BLaER1 treated with 17β-estradiol and CSF1 and Interleukin-3, amounts not matched to agents 10 nM and 100 nM (cell line): ENCODE measurements around the gene ADGRV1.
A peak's percentile ranks its signal among the peaks of the same experiment; 100 is the strongest.

ENCODE experiments used
- H3K27ac ChIP-seq, 11 experiments: shearing (Covaris generic); formaldehyde crosslinking; 2 replicates each; pipeline ENCODE4 v1.8.1; 2022
- H3K27me3 ChIP-seq, 11 experiments: shearing (Covaris generic); formaldehyde crosslinking; 2 replicates each; pipeline ENCODE4 v1.8.1; 2022
- H3K36me3 ChIP-seq, 11 experiments: shearing (Covaris generic); formaldehyde crosslinking; 2 replicates each; pipeline ENCODE4 v1.8.1; 2022
- H3K4me1 ChIP-seq, 10 experiments: shearing (Covaris generic); formaldehyde crosslinking; 2 replicates each; pipeline ENCODE4 v1.8.1; 2022
- H3K4me2 ChIP-seq, 11 experiments: shearing (Covaris generic); formaldehyde crosslinking; 2 replicates each; pipeline ENCODE4 v1.8.1; 2022
- H3K4me3 ChIP-seq, 10 experiments: shearing (Covaris generic); formaldehyde crosslinking; 2 replicates each; pipeline ENCODE4 v1.8.1; 2022
- H3K9ac ChIP-seq, 11 experiments: shearing (Covaris generic); formaldehyde crosslinking; 2 replicates each; pipeline ENCODE4 v1.8.1; 2022
- H3K9me3 ChIP-seq, 11 experiments: shearing (Covaris generic); formaldehyde crosslinking; replicated peaks in 1 of 11; 2 replicates each; pipeline ENCODE4 v1.8.1; 2022
- H4K20me1 ChIP-seq, 11 experiments: shearing (Covaris generic); formaldehyde crosslinking; 2 replicates each; pipeline ENCODE4 v1.8.1; 2022
- Cebpa-rat ChIP-seq, 11 experiments: shearing (Covaris generic); IDR thresholded peaks; 2 replicates each; pipeline ENCODE4 v1.8.1; 2022

ADGRV1 gene

GRCh38 chr5:90889325-90889600, 330.7 kb downstream of the ADGRV1 start:
- Histone ChIP-seq H3K4me3 (no peak overlapping the region), H3K27ac (no peak overlapping the region), H3K27me3 (no peaks in the 10 kb centered on the region), H3K9ac (no peak overlapping the region), H3K4me2 (no peak overlapping the region), H3K4me1 (no peaks in the 10 kb centered on the region), H4K20me1 (no peaks in the 10 kb centered on the region), H3K9me3 (no peaks in the 10 kb centered on the region), H3K36me3 (no peaks in the 10 kb centered on the region)
- no peak for TF ChIP-seq Cebpa-rat (IDR thresholded peaks at IDR 0.05)

GRCh38 chr5:90890180-90890579, 331.6 kb downstream of the ADGRV1 start:
- H3K27ac ChIP-seq = no peak overlapping the region
- H3K9ac ChIP-seq = no peak overlapping the region
- H3K4me3 ChIP-seq = no peak overlapping the region
- no peaks in the 10 kb centered on the region for H4K20me1 ChIP-seq
- H3K4me2 ChIP-seq = no peak overlapping the region
- no peaks in the 10 kb centered on the region for H3K4me1 ChIP-seq
- TF ChIP-seq Cebpa-rat (IDR thresholded peaks at IDR 0.05) = no peak
- H3K36me3 ChIP-seq = no peaks in the 10 kb centered on the region
- no peaks in the 10 kb centered on the region for H3K9me3 ChIP-seq
- H3K27me3 ChIP-seq = no peaks in the 10 kb centered on the region

GRCh38 chr5:90894866-90895420, 336.3 kb downstream of the ADGRV1 start:
- Histone ChIP-seq H4K20me1 (no peaks in the 10 kb centered on the region), H3K27ac (no peak overlapping the region), H3K27me3 (no peaks in the 10 kb centered on the region), H3K4me2 (no peak overlapping the region), H3K36me3 (no peaks in the 10 kb centered on the region), H3K4me3 (no peak overlapping the region), H3K4me1 (no peaks in the 10 kb centered on the region), H3K9ac (no peak overlapping the region), H3K9me3 (no peaks in the 10 kb centered on the region)
- no peak for TF ChIP-seq Cebpa-rat (IDR thresholded peaks at IDR 0.05)

- no peak overlapping the region for H3K27ac ChIP-seq
- no peaks in the 10 kb centered on the region for H3K9me3 ChIP-seq
- H3K9ac ChIP-seq = no peak overlapping the region
- H3K4me1 ChIP-seq = peaks cover 0 to 6% (median 0%) of the 10 kb centered on the region in 10 experiments; a peak in 3 of 20 replicates
- H4K20me1 ChIP-seq = no peaks in the 10 kb centered on the region
- no peak for TF ChIP-seq Cebpa-rat (IDR thresholded peaks at IDR 0.05)
- H3K4me3 ChIP-seq = no peak overlapping the region
- no peak overlapping the region for H3K4me2 ChIP-seq
- H3K27me3 ChIP-seq = no peaks in the 10 kb centered on the region
- H3K36me3 ChIP-seq = no peaks in the 10 kb centered on the region
Measured at GRCh38 chr5:90897618-90898017, 339.0 kb downstream of the ADGRV1 start.

DNA sequence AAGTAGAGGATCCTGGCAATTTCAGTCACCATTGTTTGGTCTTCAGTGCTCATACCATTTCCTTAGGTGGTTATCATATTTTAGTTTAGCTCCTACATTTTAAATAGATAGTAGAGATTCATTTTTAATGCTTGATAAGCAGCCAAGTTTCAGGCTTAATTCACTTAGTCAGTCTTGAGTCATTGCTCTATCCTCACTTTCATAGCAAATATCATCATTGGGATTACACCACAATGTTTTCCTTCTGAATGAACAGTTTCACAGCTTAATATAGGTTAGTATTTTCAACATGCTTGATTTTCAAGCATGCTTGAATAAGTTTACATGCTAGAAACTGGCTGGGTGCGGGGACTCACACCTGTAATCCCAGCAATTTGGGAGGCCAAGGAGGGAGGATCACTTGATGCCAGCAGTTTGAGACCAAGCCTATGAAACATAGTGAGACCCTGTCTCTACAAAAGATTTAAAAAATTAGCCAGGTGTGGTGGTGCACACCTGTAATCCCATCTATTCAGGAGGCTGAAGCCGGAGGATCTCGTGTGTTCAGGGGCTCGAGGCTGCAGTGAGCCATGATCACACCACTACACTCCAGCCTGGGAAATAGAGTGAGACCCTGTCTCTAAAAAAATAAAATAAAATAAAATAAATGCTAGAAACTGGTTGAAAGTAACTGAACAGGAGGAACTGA, 339.9 kb downstream of the ADGRV1 start:
- Histone ChIP-seq H3K4me2 (no peak overlapping the region), H3K4me3 (no peak overlapping the region), H3K9me3 (no peaks in the 10 kb centered on the region), H3K36me3 (no peaks in the 10 kb centered on the region), H3K9ac (no peak overlapping the region), H3K27me3 (no peaks in the 10 kb centered on the region), H3K27ac (no peak overlapping the region), H3K4me1 (peaks cover 0 to 11% (median 0%) of the 10 kb centered on the region in 10 experiments; a peak in 3 of 20 replicates), H4K20me1 (no peaks in the 10 kb centered on the region)
- no peak for TF ChIP-seq Cebpa-rat (IDR thresholded peaks at IDR 0.05)

DNA sequence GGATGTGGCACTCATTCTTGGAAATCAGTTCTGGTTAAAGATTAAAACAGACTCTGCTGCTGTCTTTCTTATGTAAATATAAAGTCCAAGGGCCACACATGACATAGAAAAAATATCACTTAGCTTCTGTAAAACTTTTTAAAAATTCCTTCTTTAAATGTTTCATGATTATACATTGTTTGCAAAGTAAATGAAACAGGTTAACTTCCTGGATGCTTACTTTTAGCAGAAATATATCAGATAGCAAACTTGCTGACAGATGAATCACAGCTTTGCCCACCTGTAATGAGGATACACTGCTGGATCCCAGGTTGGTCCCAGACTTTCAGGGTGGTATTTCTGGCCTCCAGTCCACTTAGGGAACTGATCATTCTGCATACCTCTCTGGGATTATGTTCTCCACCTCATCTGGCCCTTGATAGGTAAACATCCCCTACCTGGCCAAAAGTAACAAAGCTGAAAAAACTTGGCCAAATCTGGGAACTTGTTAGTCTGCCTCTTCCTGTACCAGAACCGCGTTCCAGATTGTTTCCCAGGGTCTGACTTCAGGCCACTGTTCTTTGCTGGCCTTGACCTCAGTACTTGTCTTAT, 340.5 kb downstream of the ADGRV1 start:
- no peak for TF ChIP-seq Cebpa-rat (IDR thresholded peaks at IDR 0.05)
- Histone ChIP-seq H3K36me3 (no peaks in the 10 kb centered on the region), H3K27ac (no peak overlapping the region), H3K27me3 (no peaks in the 10 kb centered on the region), H3K4me1 (peaks cover 0 to 13% (median 0%) of the 10 kb centered on the region in 10 experiments; a peak in 3 of 20 replicates), H3K9ac (no peak overlapping the region), H3K4me2 (no peak overlapping the region), H3K9me3 (no peaks in the 10 kb centered on the region), H3K4me3 (no peak overlapping the region), H4K20me1 (no peaks in the 10 kb centered on the region)

DNA sequence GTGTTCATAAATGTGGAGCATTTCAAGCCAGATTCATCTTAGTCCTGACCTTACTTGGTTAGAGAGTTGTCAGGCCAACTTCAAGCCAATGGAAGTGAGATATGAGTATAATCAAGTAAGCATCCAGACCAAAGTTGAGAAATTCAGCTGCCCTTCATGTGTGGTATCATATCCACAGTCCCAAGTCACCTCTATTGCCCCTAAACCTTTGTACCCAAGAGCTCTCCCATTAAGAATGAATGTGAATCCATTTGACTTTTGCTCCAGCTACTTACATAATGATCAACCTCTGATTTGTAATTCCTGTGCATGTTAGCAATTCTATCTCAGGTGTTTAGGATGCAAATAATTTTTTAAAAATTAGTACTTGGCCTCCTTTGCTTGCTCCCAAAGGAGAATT, 342.7 kb downstream of the ADGRV1 start:
- H3K4me3 ChIP-seq = no peak overlapping the region
- H3K36me3 ChIP-seq = no peaks in the 10 kb centered on the region
- no peaks in the 10 kb centered on the region for H3K27me3 ChIP-seq
- H3K9me3 ChIP-seq = no peaks in the 10 kb centered on the region
- no peaks in the 10 kb centered on the region for H4K20me1 ChIP-seq
- no peak overlapping the region for H3K4me2 ChIP-seq
- TF ChIP-seq Cebpa-rat (IDR thresholded peaks at IDR 0.05) = no peak
- peaks cover 0 to 19% (median 0%) of the 10 kb centered on the region in 10 experiments; a peak in 3 of 20 replicates for H3K4me1 ChIP-seq
- H3K27ac ChIP-seq = no peak overlapping the region
- no peak overlapping the region for H3K9ac ChIP-seq

DNA sequence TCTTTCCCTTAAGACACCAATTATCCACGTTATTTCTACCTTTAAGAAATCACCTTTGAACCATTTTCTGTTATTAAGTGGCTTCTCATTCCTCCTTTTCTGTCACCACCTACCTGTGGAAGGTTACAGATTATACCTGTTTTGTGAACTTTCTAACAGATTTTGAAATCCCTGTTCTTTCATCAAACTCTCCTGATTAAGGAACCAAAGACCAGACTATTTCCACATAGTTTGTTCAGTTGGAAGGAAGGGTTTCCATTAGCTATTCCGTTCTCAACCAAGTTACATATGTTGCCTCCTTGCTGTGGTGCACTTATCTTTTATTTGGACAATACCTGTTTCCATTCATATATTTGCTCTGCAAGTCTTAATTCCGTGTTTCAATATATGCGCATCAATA, 343.6 kb downstream of the ADGRV1 start:
- no peaks in the 10 kb centered on the region for H3K9me3 ChIP-seq
- H3K27me3 ChIP-seq = no peaks in the 10 kb centered on the region
- no peak overlapping the region for H3K4me3 ChIP-seq
- no peaks in the 10 kb centered on the region for H3K36me3 ChIP-seq
- TF ChIP-seq Cebpa-rat (IDR thresholded peaks at IDR 0.05) = no peak
- no peaks in the 10 kb centered on the region for H4K20me1 ChIP-seq
- H3K4me2 ChIP-seq = peak overlapping the region in 1 of 11 experiments; percentile 28; a peak in 1 of 22 replicates
- H3K4me1 ChIP-seq = peaks cover 0 to 19% (median 0%) of the 10 kb centered on the region in 10 experiments; a peak in 3 of 20 replicates
- peak overlapping the region in 1 of 11 experiments; percentile 15; a peak in 1 of 22 replicates for H3K27ac ChIP-seq
- no peak overlapping the region for H3K9ac ChIP-seq

GRCh38 chr5:90902651-90903386, 344.2 kb downstream of the ADGRV1 start:
- no peak overlapping the region for H3K9ac ChIP-seq
- TF ChIP-seq Cebpa-rat (IDR thresholded peaks at IDR 0.05) = no peak
- peak overlapping the region in 1 of 11 experiments; percentile 28; a peak in 1 of 22 replicates for H3K4me2 ChIP-seq
- peak overlapping the region in 1 of 11 experiments; percentile 15; a peak in 2 of 22 replicates for H3K27ac ChIP-seq
- peaks cover 0 to 19% (median 0%) of the 10 kb centered on the region in 10 experiments; a peak in 3 of 20 replicates for H3K4me1 ChIP-seq
- H3K4me3 ChIP-seq = no peak overlapping the region
- H3K9me3 ChIP-seq = no peaks in the 10 kb centered on the region
- H4K20me1 ChIP-seq = no peaks in the 10 kb centered on the region
- no peaks in the 10 kb centered on the region for H3K27me3 ChIP-seq
- H3K36me3 ChIP-seq = no peaks in the 10 kb centered on the region
